T-helper 2 cell (primary cell): Measurements from ENCODE around the gene PEMT.

Experiments used
- DNase-seq, 5 experiments: peaks; one replicate each; pipeline versions ENCODE4 v3.0.0 to v3.0.0-alpha.2; 2012 to 2022

PEMT gene

DNA sequence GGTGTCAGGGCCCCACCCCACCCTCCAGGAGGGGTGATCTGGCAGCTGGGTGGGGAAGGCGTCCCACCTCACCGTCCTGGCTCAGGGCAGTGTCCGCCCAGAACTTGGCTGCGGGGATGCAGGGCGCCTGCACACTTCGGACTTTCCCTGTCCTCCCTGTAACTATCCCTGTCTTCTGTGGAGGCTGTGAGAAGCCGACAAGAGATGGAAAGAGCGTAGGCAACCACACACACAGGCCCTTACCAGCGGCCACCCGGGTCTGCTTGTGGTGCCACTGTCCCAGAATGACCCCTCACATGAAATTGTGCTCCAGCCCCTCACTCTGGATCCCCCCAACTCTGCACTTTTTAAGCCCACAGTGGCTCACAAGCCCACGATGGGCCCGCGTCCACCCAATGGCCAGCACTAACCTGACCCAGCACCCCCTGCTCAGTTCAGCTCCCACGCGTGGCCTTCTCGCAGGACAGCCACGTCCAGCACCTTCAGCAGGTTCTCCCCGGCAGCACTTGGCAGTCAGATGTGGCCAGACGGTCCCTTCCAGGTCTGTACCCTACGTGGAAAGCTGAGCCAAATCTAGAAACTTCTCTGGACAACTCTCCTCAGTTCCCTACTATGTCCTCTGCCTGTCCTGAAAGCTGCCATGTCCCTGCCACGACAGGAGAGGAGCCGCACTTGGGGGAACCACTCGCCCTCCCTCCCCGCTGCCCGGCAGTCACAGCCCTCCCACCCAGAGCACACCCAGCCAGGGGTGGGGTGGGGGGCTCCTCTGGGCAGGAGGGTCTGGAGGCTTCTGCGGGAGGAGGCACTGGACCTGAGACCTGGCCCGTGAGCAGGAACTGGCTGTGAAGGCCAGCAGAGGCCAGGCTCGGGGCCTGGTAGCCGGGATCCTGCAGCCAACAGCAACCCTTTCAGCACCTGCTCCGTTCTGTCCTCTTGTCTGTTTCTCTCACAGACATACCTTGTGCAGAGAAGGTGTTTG, 38.0 kb downstream of the PEMT start:
- DNase-seq: no peak

- no peak for DNase-seq
Measured at GRCh38 chr17:17552351-17553216, 38.9 kb downstream of the PEMT start.

DNA sequence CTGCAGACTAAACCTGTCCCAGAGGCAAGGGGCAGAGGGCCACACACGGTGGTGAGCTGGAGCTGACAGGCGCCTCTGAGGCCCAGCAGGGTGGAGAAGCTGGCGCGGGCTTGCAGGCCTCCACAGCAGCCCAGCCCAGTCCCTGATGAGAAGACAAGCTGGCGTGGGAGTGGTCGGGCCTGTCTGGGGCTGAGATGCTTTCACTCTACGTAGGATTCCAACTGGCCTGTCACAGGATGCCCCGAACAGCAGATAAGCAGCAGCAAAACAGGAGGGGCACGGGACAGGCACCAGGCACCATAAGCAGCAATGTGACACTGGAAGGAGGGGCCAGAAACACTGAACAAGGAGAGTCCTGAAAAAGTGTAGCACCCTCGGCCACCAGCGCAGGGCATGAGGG, 40.1 kb downstream of the PEMT start:
- DNase-seq: no peak

- DNase-seq: no peak
Measured at GRCh38 chr17:17549732-17550366, 41.7 kb downstream of the PEMT start.

DNA sequence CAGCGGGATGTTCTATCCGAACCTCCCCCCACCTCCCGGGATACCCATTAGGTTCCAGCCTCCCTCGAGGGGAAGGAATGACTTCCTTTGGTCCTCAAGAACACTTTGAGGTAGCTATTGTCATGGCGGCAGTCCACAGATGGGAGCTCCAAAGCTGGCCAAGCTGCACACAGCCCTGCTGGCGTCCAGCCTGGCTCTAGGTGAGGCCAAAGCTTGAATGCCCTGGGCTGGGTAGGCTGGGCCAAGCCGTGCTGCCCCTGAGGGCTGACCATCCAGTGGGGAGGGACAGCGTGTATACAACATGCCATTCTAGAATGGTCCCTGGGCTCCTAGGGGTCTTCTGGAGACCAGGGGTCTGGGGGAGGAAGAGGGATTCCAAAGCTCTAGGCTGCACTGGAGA, 43.5 kb downstream of the PEMT start:
- DNase-seq: no peak

GRCh38 chr17:17547210-17547764, 44.2 kb downstream of the PEMT start:
- DNase-seq: no peak

GRCh38 chr17:17546399-17547185, 44.9 kb downstream of the PEMT start:
- DNase-seq: no peak

- no peak for DNase-seq
Measured at GRCh38 chr17:17545984-17546383, 45.5 kb downstream of the PEMT start.

DNA sequence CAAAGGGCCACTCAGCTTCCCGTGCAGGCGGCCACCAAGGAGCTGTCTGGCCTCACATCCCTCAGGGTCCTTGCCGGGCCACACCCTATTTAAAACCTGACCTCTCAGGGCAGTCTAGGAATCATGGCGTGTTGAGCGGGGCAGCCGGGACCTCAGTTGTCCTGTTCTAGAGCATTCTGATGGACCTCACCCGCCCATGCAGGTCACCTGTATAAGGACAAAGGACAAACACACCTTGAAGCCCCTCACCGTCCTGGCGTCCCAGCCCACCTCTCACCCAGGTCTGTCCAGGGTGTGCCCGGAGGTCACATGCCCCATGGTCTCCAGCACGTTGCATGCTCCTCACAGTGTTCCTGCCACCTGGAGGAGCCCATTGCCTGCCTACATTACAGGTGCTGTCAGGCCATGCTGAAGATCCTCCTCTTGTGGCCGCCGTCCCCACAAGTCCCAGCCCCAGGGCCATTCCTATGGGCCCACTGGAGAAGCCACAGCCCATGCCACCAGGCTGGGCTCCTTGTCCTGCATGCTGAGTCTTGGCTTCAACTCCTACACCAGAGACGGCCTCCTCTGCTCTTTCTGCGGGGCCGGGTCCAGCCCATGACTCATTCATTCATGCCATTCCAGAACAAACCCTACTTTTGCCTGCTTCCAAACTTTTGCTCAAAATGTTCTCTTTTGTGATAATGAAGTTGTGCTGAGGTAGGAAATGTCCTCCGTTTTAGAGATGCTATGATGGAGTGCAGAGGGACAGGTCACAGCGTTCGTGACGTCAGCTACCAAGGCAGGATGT, 46.3 kb downstream of the PEMT start:
- no peak for DNase-seq

DNA sequence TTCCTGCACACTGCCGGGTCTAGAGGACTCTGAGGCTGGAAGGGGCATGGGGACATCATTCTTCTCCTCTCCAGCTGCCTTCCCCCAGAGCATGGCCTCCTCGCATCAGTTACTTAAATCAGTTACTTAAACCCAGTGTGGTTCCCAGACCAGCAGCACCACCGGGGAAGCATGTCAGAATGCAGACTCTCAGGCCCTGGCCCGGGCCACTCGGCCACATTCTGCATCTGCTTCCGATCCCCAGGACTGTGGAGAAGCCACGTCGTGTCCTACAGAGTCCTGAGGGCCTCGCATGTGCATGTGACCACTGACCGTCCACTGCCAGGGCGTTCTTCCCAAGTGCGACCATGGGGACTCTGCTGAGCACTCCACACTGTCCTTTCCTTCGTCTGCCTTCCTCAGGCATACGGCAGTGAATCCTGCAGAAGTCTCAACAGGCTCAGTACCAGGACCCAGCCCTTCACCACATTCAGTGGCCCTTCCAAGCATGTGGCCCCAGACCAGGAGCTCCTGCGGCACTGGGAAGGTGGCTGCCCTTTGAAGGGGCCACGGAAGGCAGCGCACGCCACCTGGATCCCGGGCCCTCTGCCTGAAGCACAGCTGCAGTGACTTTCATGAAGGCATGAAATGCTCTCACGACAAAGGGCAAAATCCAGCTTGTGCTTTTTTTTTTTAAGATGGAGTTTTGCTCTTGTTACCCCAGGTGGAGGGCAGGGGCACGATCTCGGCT, 48.4 kb downstream of the PEMT start:
- DNase-seq: no peak

DNA sequence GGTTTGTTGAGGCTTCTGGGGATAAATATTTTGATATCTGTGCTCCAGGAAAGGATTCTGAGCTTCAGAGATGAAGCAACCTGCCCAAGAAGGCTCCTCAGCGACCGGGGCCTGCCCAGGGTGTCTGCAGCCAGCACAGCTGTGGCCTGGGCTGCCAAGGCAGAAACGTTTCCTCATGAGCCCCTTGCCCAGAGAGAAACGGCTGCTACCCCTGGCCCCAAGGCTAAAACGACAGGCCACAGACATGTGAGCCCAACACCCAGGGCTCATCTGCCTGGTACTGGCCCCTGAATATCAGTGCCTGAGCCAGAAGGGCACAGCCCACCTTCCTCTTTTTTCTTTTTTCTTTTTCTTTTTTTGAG, 49.9 kb downstream of the PEMT start:
- no peak for DNase-seq

DNA sequence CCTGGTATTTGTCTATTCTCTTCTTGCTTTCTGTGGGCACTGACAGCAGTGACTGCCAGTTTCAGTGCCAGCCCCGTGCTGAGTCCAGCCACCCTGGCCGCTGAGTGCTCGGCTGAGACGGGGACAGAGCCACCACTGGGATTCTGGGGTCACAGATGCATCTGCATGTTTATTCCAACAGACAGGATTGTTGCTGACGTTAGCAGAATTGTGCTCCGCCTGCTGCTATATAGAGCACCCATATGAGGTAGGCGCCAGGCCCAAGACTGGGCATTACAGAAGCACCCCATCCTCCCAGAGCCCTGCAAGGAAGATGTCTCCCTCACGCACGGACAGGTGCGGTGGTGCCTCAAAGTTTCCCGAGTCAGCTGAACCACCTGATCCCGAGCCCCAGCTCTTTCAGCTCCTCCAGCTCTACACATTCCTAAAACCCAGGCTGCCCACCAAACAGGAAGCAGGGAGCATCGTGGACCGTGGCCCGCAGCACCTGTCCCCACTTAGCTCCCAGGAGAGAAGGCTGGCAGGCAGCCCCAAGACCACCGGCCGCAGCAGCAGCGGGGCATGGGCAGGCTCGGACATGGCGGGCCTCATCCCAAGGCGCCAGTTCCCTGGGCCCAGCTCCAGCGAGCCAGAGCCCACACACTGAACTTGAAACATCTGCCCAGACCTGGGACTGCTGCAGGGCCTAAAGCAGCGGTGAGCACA, 50.4 kb downstream of the PEMT start:
- DNase-seq: no peak

DNA sequence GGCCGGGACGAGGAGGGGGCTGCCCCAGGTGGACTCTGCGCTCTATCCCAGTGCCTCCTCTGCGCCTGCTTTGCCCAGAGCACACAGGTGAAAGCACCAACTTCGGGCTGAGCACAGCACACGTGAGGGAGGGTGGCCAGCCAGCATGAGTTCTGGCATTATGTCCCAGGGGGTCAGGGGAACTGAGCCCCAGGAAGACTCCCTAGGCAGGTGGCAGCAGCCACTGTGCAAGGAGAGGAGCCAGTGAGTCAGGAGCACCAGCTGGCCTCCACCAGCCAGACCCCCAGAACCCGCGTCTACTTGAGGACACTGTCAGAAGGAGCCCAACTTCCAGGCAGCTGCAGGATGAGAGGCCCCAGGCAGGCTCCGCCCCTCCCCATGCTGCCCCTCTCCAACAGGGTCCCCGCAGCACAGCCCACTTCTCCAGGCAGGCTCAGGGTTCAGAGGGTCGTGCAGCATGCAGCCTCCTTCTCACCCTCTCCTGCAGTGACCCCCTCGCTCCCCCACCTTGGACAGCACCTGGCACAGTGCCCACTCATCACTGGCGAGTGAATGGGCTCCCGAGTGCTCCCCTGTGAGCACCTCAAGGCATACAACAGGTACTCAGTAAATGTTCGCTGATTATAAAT, 51.1 kb downstream of the PEMT start:
- DNase-seq: no peak

DNA sequence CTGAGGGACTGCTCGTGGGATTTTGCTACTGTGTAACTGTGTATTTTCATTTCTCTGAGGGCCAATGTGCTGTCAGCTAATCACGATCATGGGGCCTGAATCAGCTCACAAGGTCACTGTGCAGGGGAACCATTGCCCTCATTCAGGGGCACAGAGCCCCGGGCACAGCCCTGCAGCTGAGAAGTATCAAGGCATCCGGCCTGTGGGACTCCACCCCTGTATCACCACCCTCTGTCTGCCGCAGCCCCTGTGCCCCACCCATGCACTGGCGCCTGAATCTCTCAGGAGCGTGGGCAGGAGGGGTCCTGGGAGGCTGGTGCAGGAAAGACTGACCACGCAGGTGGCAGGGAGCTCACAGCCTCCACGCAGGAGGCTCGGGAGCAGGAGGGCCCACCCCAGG, 51.9 kb downstream of the PEMT start:
- DNase-seq: no peak

- no peak for DNase-seq
Measured at GRCh38 chr17:17538417-17539391, 52.8 kb downstream of the PEMT start.

- no peak for DNase-seq
Measured at GRCh38 chr17:17537311-17538099, 54.0 kb downstream of the PEMT start.

DNA sequence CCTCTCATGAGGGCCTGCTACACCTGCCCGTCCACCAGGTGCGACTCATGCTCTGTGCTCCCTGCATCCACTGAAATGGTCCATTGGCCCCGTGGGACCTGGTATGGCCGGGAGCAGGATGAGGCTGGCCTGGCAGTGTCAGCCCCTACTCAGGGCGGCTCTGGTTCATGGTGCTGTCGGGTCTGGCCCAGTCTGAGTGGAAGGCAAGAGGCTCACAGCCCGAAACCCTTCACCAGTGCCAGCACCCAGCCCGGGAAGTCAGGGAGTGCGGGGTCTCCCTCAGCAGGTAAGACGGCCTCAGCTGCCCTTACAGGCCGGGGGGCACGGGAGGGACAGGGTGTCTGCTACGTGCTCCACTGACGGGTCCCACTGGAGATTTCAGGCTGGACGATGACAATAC, 54.8 kb downstream of the PEMT start:
- DNase-seq: no peak
